UCSD-AML1 (cell line): ENCODE data around the gene COMP.

Experiments
- DNase-seq: peaks from one replicate; lab custom pipeline; 2025; ENCODE audit not compliant: unreplicated experiment; lab: John Stamatoyannopoulos, UW

Gene COMP

GRCh38 chr19:18804139-18804601 lies 13.1 kb upstream of the COMP start:
- DNase-seq = no peak

DNA sequence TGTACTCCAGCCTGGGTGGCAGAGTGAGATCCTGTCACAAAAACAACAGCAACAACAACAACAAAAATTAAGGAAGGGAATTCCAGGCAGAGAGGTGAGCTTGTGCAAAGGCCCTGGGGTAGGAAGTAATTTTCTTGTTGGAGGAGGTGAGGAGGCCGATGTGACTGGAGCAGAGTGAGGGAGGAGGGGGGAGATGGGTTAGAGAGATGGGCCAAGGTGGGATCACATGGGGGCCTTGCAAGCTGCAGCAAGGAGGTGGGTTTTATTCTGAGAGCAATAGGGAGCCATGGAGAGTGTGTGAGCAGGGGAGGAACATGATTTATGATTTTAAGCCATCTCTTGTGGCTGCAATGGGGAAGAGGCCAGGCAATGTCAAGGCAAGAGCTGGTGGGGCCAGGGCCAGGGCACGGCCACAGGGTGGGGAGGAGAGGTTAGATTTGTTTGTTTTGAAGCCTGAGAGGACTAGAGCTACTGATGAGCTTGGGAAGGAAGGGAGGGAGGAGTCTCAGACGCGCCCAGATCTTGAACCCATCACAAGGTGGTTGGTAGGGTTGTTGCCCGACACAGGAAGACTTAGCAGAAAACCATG lies 12.5 kb upstream of the COMP start:
- DNase-seq = no peak

DNA sequence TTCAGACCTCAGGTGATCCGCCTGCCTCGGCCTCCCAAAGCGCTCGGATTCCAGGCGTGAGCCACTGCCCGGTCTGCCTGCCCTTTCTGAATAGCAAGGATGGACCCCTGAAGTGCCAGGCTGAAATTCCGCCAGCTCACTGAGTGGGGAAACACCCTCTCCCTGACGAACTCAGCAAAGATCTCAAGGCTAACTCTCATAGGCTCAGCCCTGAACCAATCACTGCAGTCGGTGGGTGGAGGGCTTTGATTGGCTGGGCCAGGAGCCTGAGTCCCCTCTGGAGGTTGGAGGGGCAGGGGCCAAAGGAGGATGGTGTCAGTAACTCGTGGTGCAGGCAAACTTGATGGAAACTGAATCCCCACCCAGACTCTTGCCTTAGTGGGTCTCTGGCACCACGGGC lies 11.2 kb upstream of the COMP start:
- no peak for DNase-seq

- DNase-seq = no peak
These were observed 9.5 kb upstream of the COMP start for GRCh38 chr19:18800636-18801035.

DNA sequence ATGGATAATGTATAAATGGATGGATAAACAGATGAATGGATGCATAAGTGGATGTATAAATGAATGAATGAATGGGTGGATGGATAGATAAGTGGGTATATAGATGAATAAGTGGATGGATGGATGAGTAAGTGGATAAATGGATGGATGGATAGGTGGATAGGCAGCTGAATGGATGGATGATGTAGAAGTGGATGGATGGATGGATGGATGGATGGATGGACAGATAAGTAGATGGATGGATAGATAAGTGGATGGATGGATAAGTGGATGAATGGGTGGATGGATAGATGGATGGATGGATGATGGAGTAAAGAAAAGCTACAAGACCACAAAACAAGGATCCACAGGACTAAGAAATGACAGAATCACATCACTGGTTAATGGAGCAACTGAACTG lies 9.0 kb upstream of the COMP start:
- no peak for DNase-seq

GRCh38 chr19:18799389-18799970 lies 8.4 kb upstream of the COMP start:
- no peak for DNase-seq

GRCh38 chr19:18798384-18799352 lies 7.6 kb upstream of the COMP start:
- no peak for DNase-seq

GRCh38 chr19:18796239-18796638 lies 5.1 kb upstream of the COMP start:
- no peak for DNase-seq

DNA sequence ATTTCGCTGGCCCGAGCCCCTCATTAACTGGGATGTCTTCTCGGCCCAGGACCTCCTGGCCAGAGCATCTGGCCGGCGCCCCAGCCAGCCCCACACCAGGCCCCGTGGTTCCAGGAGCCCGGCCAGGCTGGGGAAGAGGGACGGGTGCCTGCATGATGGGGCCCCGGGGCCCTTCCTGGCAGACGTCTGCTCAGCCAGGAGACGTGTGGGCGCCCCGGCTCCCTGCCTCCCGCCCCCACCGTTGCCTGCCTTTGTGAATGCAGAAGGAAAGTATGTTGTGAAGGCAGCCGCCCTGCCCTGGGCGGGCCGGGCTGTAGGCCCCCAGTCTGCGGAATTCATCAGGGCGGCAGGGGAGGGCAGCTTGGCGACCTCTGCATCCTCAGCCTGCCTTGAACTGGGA lies 4.4 kb upstream of the COMP start:
- DNase-seq = no peak

DNA sequence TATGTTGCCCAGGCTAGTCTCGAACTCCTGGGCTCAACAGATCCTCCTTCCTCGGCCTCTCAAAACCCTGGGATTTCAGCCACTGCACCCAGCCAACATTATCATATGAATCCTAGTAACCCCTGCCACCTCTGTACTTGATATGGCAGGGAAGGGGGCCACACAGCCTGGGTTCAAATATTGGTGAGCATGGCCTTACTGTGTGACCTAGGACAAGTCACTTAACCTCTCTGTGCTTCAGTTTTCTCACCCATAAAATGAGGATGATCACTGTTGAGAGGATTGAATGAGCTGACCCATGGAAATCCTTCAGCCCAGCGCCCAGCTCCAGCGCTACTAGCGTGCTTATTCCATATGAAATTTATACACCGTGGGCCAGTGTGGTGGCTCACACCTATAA lies 3.6 kb upstream of the COMP start:
- no peak for DNase-seq

- DNase-seq = no peak
These were observed 2.9 kb upstream of the COMP start for GRCh38 chr19:18794029-18794313.

GRCh38 chr19:18793144-18794028 lies 2.3 kb upstream of the COMP start:
- DNase-seq = no peak

- no peak for DNase-seq
These were observed 1.6 kb upstream of the COMP start for GRCh38 chr19:18792661-18793060.

GRCh38 chr19:18791315-18791678 lies 192 bp upstream of the COMP start:
- no peak for DNase-seq

DNA sequence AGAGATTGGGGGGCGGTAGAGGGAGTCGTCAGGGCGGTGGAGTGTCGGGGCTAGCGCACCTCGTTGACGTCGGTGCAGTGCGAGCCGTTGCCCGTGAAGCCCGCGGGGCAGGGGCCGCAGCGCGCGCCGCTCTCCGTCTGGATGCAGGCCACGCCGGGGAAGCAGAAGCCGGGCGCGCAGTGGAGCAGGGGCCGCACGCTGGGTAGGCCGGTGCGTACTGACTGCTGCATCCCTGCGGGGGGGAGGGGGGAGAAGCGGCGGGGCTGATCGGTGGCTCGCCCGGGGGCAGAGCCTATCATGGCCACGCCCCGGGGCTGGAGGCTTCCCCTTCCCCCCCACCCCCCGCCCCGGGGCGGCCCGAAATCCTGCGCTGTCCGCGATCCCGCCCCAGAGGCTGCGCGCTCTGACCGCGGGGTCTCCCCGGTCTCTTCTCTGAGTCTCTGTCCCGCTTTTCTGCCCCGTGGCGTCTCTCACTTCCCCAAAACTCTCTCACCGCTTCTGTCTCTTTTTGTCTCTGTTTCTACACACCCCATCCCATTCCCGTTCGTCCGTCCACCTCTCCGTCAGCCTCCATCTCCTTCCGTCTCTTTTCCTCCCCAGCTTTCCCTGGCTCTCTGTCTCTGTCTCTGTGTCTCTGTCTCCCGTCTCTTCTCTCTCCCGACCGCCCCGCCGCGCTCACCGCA lies 1.1 kb downstream of the COMP start:
- DNase-seq = no peak

DNA sequence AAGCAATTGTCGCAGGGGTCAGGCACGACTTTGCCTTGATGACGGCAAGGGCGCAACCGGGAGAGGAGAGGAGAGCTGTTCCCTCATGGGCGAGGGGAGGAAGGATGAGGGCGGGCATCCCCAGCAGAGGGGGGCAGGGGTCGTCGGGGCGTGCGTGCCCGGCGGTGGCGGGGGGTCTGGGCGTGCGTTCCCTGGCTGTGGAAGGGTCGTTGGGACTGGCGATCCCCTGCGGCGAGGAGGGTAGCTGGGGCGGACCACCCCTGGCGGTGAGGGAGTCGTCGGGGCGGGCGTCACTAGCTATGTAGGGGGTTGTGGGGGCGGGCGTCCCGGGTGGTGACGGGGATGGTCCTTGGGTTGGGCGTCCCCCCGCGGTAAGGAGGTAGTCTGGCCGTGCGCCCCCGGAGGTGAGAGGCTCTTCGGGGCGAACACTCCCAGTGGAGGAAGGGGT lies 1.7 kb downstream of the COMP start:
- DNase-seq = no peak

DNA sequence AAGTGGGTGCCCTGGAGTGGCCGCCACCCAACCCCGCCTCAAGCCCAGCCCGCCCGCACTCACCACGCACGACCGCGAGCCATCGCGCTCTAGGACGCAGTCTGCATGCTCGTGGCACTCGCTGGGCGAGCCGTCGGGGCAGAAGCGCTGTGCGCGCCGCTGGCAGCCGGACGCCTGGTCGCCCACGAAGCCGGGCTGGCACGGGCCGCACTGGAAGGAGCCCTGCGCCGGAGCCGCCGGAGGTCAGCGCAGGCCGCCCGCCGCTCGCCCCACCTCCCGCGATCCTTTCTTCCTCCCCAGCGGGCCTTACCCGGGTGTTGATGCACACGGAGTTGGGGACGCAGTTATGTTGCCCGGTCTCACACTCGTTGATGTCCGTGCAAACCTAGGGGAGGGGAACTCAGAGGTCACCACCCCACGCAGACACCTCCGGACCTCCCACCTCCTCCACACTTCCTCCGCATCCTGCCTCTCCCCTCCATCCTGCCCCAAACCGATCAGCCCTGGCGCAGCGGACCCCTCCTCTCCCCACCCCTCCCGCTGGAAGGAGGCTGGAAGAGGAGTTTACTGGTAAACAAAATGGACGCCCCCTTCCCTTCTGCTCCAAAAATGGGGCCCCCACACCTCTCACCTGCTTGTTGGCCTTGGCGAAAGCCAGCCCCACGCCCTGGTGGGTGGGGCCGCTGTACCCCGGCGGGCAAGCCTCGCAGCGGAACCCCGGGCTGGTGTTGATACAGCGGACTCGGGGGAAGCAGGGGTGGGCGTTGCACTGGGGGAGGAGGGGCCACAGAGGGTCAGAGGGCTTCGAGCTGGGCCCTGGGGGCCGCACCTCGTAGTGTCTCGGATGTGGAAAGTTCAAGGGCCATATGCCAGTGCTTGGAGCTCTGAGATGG lies 2.3 kb downstream of the COMP start:
- peak; percentile 31 for DNase-seq

DNA sequence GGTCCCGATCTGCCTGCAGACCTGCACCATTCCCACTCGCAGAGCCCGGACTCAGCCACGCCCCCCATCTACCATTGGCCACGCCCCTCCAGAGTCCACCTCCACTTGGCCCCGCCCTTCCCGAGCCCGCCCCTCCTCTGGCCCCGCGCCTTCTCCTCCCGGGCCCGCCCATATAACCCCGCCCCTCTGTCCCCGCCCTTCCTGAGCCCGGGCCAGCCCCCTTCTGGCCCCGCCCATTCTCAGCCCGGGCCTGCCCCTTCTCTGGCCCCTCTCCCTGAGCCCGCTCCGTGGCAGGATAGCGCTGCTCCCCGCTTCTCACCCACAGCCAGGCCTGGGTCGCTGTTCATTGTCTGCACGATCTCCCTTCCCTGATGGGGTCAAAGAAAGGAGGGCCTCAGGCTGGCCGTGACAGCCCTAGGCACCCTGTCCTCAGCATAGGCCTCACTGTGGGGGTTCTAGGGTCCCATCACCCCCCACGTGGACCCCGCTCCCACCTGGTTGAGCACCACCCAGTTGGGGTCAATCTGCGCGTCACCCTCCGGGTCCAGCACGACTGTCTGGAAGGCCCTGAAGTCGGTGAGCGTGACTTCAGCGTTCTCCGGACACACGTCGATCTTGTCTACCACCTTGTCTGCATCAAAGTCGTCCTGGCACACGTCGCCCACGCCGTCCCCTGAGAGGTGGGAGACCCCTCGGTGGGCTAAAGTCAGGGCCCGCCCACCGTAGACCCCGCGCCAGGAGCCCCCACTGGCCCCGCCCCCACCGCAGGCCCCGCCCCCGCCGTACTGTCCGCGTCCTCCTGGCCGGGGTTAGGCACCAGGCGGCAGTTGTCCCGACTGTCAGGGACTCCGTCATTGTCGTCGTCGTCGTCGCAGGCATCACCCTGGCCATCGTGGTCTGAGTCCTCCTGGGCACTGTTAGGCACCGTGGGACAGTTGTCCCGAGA lies 5.7 kb downstream of the COMP start:
- peak; percentile 85 for DNase-seq

GRCh38 chr19:18784786-18785120 lies 6.4 kb downstream of the COMP start:
- DNase-seq = no peak
